ENCODE results near the gene TOX3. TPM values are rescaled to one million over a fixed set of nuclear protein-coding genes. Genes with fewer than 3 reads are reported as not detected.

TOX3 gene
- total RNA-seq, 1 donor from 2014 or later = under 0.01 TPM

- Histone ChIP-seq H3K36me3 (ENCODE audit: control insufficient read depth, insufficient read depth, low read length) (no peaks in the 10 kb centered on the region), H3K27me3 (ENCODE audit: control insufficient read depth, insufficient read depth, low read length) (peaks cover 2% of the 10 kb centered on the region), H3K4me3 (ENCODE audit: low read depth, low read length) (no peak overlapping the region)
- DNase-seq (ENCODE audit: low read depth) (no peak), FAIRE-seq (no peak)
- no peak for TF ChIP-seq CTCF (IDR thresholded peaks at IDR 0.05; ENCODE audit: insufficient read depth, low read length, severe bottlenecking)
These were observed 37.7 kb upstream of the TOX3 start for GRCh38 chr16:52584354-52585320.

- peaks cover 2% of the 10 kb centered on the region for H3K27me3 ChIP-seq (ENCODE audit: control insufficient read depth, insufficient read depth, low read length)
- no peak overlapping the region for H3K4me3 ChIP-seq (ENCODE audit: low read depth, low read length)
- peak; percentile 38 for TF ChIP-seq CTCF (IDR thresholded peaks at IDR 0.05; ENCODE audit: insufficient read depth, low read length, severe bottlenecking)
- DNase-seq (ENCODE audit: low read depth) = no peak
- H3K36me3 ChIP-seq (ENCODE audit: control insufficient read depth, insufficient read depth, low read length) = no peaks in the 10 kb centered on the region
- FAIRE-seq = no peak
These were observed 34.6 kb upstream of the TOX3 start for GRCh38 chr16:52581530-52581929.

GRCh38 chr16:52580488-52580887, 33.5 kb upstream of the TOX3 start:
- no peak for DNase-seq (ENCODE audit: low read depth)
- H3K4me3 ChIP-seq (ENCODE audit: low read depth, low read length) = no peak overlapping the region
- no peaks in the 10 kb centered on the region for H3K36me3 ChIP-seq (ENCODE audit: control insufficient read depth, insufficient read depth, low read length)
- TF ChIP-seq CTCF (IDR thresholded peaks at IDR 0.05; ENCODE audit: insufficient read depth, low read length, severe bottlenecking) = no peak
- no peaks in the 10 kb centered on the region for H3K27me3 ChIP-seq (ENCODE audit: control insufficient read depth, insufficient read depth, low read length)
- no peak for FAIRE-seq

DNA sequence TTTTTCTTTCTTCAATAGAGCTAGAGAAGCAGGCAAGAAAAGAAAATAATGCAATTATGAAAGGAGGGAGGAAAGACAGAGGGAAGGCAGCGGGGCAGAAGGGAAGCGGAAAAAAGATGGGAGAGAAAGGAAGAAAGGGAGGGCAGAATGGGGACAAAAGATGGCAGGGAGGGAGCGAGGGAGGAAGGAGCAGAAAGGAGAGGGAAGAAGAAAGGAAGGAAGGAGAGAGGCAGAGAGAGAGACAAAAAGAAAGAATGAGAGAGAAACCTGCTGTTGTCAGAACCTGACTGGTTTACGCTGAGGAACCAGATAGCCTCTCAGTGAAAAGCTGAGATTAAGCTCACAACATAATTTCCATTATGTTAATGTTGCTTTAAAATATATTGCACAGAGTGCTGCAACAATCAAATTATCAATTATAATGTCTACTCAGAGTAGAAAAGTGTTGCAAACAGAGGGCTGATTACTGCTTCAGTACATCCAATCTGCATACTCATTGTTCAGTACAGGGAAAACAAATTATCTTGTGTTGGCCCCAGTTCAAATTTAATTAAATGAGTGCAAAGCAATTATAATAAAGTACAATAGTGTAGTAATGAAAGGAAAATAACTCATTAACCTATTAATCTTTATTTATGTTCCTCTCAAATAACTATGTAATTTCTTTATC, 32.0 kb upstream of the TOX3 start:
- Histone ChIP-seq H3K36me3 (ENCODE audit: control insufficient read depth, insufficient read depth, low read length) (no peaks in the 10 kb centered on the region), H3K27me3 (ENCODE audit: control insufficient read depth, insufficient read depth, low read length) (no peaks in the 10 kb centered on the region), H3K4me3 (ENCODE audit: low read depth, low read length) (no peak overlapping the region)
- DNase-seq (ENCODE audit: low read depth) (no peak), FAIRE-seq (no peak)
- TF ChIP-seq CTCF (IDR thresholded peaks at IDR 0.05; ENCODE audit: insufficient read depth, low read length, severe bottlenecking) = no peak

- Histone ChIP-seq H3K4me3 (ENCODE audit: low read depth, low read length) (no peak overlapping the region), H3K36me3 (ENCODE audit: control insufficient read depth, insufficient read depth, low read length) (no peaks in the 10 kb centered on the region), H3K27me3 (ENCODE audit: control insufficient read depth, insufficient read depth, low read length) (no peaks in the 10 kb centered on the region)
- DNase-seq (ENCODE audit: low read depth) (no peak), FAIRE-seq (no peak)
- no peak for TF ChIP-seq CTCF (IDR thresholded peaks at IDR 0.05; ENCODE audit: insufficient read depth, low read length, severe bottlenecking)
These were observed 31.3 kb upstream of the TOX3 start for GRCh38 chr16:52578007-52578828.
